GM10847 (cell line): Measurements from ENCODE around the gene EXOC1.

Experiments used
- POLR2A ChIP-seq: IDR thresholded peaks from 2 replicates; pipeline ENCODE4 v1.6.1; 2011; ENCODE audit not compliant: insufficient read length; ENCODE audit errors: extremely low read depth

The EXOC1 gene, protein sequence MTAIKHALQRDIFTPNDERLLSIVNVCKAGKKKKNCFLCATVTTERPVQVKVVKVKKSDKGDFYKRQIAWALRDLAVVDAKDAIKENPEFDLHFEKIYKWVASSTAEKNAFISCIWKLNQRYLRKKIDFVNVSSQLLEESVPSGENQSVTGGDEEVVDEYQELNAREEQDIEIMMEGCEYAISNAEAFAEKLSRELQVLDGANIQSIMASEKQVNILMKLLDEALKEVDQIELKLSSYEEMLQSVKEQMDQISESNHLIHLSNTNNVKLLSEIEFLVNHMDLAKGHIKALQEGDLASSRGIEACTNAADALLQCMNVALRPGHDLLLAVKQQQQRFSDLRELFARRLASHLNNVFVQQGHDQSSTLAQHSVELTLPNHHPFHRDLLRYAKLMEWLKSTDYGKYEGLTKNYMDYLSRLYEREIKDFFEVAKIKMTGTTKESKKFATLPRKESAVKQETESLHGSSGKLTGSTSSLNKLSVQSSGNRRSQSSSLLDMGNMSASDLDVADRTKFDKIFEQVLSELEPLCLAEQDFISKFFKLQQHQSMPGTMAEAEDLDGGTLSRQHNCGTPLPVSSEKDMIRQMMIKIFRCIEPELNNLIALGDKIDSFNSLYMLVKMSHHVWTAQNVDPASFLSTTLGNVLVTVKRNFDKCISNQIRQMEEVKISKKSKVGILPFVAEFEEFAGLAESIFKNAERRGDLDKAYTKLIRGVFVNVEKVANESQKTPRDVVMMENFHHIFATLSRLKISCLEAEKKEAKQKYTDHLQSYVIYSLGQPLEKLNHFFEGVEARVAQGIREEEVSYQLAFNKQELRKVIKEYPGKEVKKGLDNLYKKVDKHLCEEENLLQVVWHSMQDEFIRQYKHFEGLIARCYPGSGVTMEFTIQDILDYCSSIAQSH

DNA sequence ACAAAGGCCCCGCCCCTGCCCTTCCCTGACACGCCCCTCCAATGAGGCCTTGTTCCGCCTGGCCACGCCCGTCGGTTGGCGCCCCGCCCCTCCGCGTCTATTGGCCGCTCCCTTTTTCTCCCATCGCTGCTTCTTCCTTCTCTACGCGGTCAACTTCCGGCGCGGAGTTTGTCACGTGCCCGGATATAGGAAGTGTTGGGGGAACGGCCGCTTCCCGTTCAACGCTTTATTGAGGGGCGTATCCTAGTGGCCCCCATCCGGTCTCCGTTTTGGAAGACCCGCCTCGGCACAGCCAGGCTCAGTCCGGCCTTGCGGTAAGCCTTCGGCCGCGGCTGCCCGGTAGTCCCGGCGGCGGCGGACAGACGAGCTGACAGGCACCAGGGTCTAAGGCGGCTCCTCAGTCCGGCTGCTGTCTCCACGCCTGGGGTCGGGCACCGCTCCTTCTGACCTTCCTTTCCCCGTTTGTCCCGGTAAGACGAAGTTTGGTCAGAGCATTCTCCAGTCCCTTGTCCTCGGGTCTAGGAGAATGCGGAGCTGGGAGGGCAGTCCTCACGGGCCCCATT is at the start of gene EXOC1:
Gene EXOC1 (plus strand): TSS at position 165 of the 563 bp plus-strand sequence. CDS start 4,676 bp downstream, outside the sequence.
- TF ChIP-seq POLR2A, result peak; percentile 77

DNA sequence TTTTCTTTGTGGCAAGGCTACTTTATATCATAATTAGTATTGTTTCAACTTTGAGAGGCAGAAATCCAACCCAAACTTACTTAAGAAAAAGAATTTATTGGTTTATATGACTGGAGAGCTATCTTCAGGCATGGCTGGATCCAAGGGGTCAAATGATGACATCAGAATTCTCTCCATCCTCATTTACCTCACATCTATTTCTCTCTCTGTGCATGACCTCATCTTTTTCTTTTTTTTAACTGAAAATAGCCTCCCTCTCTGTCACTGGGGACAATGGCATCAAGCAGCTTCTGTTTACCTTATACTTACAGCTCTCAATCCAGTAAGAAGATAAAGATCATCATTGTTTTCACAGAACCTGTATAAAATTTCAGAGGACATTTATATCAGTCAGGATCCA is 45.9 kb upstream of the EXOC1 start:
- TF ChIP-seq POLR2A, result no peak

DNA sequence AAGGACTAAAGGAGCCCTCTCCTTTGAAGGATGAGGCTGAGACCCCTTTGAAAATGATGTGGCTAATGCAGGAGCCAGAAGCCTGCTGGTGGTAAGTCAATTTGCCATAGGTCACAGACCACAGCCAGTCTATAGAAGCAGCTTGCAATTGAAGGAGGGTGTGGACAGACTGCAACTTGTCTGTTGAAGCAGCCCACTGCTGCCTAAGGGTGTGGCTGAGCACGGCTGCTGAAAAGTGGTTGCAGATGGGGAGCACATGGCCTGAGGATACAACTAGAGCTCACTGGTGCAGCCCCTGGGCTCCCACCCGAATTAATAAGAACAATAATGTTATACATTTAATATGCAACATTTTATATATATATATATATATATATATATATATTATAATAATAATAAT is 45.3 kb upstream of the EXOC1 start:
- TF ChIP-seq POLR2A, result no peak

DNA sequence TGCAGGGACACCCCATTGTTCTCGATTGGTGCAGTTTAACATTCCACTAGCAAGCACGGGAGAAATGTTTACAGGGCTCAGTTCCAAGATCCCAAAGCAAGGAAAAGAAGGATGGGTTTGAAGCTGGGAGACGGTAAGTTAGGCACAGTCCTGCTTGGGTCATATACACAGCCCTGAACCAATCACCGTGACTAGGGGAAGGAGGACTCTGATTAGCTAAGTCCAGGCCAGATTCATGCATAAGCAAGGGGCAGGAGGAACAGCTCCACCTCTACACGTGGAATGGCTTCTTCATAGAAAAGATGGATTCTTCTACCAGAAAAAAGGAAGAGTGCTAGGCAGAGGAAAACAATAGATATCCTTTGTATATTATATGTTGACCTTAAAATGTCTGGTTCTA is 44.8 kb upstream of the EXOC1 start:
- no peak for TF ChIP-seq POLR2A

DNA sequence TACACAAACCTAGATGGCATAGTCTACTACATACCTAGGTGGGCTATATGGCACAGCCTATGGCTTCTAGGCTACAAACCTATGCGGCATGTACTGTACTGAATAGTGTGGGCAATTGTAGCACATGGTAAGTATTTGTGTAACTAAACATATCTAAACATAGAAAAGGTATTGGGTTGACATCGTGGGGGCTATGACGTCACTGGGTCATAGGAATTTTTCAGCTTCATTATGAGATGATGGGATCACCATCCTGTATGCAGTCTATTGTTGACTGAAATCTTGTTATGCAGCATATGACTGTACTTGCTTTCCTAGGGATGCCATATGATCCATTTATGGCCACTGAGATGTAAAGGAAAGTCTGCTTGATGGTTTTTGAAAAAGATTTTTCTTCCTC is 35.8 kb upstream of the EXOC1 start:
- TF ChIP-seq POLR2A, result no peak

DNA sequence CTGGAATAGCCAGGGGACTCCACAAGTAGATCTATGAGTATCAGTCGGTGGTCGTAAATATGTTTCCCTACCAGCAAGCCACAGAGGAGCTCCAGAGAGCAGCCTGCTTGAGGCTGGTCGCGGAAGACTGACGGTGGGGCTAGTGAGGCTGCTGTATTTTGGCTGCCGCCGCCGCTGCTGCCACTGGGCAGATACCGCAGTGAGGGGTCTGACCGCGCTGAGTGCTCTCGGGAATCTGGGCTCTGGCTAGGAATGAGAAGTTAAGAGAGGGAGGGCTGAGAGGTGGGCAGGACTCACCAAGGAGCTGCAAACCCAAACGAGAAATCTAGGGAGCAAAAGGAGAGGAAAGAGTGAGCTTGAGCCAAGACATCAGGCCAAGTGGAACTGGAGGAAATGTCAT is 33.8 kb upstream of the EXOC1 start, which contains the start of gene EXOC1L:
Gene EXOC1L (plus strand): TSS at position 157 of the 400 bp plus-strand sequence. CDS start 237 bp downstream, at position 394.
- TF ChIP-seq POLR2A, result no peak

DNA sequence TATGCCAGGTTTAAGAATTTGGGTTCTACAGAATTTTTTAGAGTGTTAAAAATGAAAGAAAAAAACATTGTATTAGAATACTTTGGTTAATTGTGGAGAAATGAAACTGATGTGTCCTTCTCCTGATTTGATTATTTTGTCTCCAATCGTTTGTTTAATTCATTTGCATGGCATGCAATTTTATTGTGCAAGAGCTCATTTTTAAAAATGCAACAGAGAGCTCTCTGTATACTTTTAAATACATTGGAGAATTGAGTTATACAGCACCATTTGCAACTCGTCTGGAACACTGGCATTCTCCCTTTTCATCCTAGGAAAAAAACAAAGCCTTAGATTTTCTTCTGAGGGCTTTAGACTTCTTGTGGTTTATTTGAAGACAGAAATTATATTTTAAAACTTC is 33.2 kb upstream of the EXOC1 start:
- TF ChIP-seq POLR2A, result no peak

DNA sequence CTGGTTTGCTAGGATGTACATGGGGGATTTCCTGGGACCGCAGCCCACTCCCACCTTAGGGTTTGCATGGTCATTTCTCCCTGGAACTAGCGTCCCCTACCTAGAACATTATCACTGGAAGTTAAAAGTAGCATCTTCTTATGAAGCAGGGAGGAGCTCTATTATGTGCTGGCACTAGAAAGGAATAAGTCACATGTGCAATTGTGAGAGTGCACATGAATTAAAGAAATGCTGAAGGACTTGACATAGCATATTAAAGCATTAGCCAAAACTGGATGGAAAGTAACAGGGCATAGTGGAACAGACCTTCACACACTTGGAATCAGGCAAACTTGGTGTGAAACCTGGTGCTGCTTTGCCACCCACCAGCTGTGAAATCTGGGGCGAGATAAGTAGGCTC is 31.1 kb upstream of the EXOC1 start:
- TF ChIP-seq POLR2A, result no peak

DNA sequence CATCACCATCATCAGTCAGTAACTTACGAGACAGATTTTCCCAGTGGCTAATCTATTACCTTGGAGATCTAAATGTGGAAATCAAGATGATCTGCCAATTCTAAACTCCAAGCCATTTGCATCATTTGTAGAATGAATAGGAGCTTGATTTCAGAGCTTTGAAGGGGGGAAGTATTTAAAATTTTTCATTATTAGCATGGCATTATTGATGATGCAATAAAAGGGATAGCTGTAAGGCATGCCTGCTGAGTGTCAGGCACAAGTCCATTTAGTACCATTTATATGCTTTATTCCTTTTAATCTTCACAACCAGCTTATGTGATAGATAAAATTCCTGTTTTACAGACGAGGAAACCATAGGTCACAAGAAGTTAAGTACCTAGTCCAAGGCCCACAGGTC is 28.6 kb upstream of the EXOC1 start:
- TF ChIP-seq POLR2A, result no peak

DNA sequence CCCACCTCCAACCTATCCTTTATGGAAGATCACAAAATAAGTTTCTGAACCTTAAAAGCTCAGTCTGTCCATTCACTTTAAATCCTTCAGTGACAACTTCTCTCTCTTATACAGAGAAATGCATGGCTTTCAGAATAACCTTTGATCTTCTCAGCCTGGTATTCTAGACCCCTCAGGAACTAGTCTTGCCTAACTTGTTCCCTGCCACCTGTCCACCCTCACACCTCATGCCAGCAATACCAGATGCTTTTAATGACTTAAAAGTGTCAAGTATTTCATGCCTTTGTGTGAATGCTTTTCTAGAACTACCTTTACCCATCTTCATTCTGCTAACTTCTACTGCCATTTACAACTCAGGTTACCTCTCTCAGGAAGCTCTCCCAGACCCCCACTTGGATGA is 26.5 kb upstream of the EXOC1 start:
- no peak for TF ChIP-seq POLR2A

DNA sequence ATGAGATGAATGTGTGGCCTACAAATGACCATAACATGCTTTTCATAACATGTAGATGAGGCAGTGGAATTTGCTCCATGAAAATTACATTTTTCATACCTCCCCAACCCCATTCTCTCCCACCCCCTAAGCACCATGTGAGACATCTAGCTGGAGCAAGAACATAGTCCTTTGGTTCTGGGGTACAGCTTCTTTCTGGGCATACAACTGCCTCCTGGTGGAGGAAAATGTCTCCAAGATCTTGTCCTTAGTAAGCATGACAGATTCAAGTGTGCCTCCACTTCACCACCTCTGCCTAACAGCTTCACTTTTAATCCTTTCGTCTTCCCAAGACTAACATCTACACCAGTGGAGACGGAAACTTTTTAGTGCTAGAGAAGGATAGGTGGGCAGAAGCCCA is 25.9 kb upstream of the EXOC1 start:
- TF ChIP-seq POLR2A, result no peak

DNA sequence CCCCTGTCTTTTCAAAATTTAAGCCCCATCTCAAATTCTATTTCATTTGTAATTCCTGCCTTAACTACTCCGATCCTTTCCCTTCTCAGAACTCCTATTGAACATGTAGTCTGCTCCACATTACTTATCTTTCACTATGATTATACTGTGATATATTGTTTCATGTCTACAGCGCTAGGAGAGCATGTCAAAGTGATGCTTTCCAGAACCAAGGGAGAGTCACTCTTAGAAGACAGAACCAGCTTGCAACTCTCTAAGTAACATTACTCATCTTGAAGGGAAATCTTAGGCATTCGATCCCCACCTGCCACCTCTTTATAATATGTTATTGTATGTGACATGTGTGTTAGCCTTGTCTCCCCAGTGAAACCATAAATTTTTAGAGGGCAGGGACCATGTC is 23.4 kb upstream of the EXOC1 start:
- TF ChIP-seq POLR2A, result no peak

DNA sequence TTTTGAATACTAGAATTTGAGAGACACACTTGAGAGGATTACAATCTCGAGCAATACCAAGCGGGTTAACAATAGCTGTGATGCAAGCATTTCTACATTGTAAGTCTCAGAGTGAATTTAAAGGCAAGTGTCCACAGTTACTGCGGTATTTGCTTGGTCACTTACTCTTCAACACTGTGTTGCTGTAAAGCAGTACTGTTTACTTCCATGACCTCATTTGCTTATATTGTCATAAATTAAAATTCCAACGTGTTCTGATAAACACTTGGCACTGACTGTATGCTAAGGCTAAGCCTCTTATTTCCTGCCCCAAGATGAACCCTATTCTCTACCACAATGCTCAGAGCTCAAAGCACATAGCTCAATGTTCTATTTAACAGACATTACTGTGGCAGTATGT is 22.7 kb upstream of the EXOC1 start:
- no peak for TF ChIP-seq POLR2A

DNA sequence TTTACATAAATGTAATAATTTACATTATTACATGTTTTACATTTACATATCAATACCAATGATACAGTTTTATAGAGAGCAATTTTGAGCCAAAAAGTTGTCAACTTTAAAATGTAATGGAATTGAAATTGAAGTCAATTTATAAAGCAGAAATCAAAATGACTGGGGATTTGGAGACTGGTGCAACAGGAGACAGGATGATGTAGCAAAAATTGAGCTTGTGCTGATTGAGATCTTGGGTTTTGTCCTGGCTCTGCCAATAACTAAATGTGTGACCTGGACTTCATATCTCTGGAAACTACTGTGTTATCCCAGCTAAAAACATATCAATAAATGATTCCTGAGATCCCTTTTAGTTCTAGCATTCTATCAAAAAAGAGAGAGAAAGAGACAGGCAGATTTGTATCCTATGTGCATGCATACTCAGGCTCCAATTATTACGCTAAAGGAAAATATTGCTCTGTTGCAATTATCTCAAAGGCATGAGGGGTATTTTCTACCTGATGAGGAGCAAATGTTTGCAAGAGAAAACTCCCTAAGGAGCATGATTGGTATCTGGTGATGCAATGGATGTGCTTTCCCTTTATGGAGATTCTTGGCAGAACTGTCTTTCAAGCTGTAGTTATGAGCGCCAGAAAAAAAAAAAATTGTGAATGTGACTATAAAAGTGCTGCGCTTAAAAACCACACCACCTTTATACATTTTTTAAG is 19.2 kb upstream of the EXOC1 start:
- TF ChIP-seq POLR2A, result no peak

DNA sequence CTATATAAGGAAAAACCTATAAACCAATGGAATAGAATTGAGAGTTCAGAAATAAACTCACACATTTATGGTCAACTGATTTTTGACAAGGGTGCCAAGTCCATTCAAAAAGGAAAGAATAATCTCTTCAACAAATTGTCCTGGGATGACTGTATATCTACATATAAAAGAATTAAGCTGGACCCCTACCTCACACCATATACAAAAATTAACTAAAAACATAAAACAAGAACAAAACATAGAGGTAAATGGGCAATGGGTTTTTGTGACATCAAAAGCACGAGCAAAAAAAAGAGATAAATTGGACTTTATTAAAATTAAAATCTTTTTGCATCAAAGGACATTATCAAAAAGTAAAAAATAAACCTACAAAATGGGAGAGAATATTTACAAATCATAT is 15.5 kb upstream of the EXOC1 start:
- TF ChIP-seq POLR2A, result no peak
